ENCODE data around the gene PSMB3. TPM values are rescaled to one million over a fixed set of nuclear protein-coding genes. Genes with fewer than 3 reads are reported as not detected.
A peak's percentile ranks its signal among the peaks of the same experiment; 100 is the strongest.

Gene PSMB3
- total and polyA plus RNA-seq, 7 donors = 135 to 280 (median 198) TPM

GRCh38 chr17:38794221-38794620 is 41.7 kb downstream of the PSMB3 start:
- H3K4me3 ChIP-seq = no peak overlapping the region
- peaks cover 0 to 7% (median 3%) of the 10 kb centered on the region in 4 donors for H3K36me3 ChIP-seq
- WGBS, 2 donors = 95 to 97% methylated on average over 5 of the region's 5 CpGs
- no peaks in the 10 kb centered on the region for H3K9me3 ChIP-seq
- no peak overlapping the region for H3K27ac ChIP-seq
- H3K27me3 ChIP-seq = no peaks in the 10 kb centered on the region
- DNase-seq = no peak
- intact Hi-C loops (cut with DNase I) = no loop called here
- TF ChIP-seq POLR2AphosphoS5 (IDR thresholded peaks at IDR 0.05) (no peak), EP300 (IDR thresholded peaks at IDR 0.05) (no peak), POLR2A (IDR thresholded peaks at IDR 0.05) (no peak), CTCF (IDR thresholded peaks at IDR 0.05) (no peak)
- H3K4me1 ChIP-seq = peaks cover 0 to 35% (median 30%) of the 10 kb centered on the region in 4 donors

- TF ChIP-seq CTCF (IDR thresholded peaks at IDR 0.05) = no peak
- TF ChIP-seq POLR2AphosphoS5 (IDR thresholded peaks at IDR 0.05) = no peak
- no peak for TF ChIP-seq EP300 (IDR thresholded peaks at IDR 0.05)
- no peak for TF ChIP-seq POLR2A (IDR thresholded peaks at IDR 0.05)
- Histone ChIP-seq H3K27ac (peak overlapping the region; percentile 5 to 100 (median 78)), H3K4me1 (peaks cover 0 to 38% (median 27%) of the 10 kb centered on the region in 4 donors), H3K36me3 (peaks cover 2 to 13% (median 8%) of the 10 kb centered on the region in 4 donors), H3K27me3 (no peaks in the 10 kb centered on the region), H3K9me3 (no peaks in the 10 kb centered on the region), H3K4me3 (peak overlapping the region in 1 of 4 donors; percentile 84)
- intact Hi-C loops (cut with DNase I) = no loop called here
- DNase-seq = no peak
- WGBS, 2 donors = 75 to 76% methylated on average over 5 of the region's 5 CpGs
Measured at GRCh38 chr17:38796451-38797157, 44.1 kb downstream of the PSMB3 start.

GRCh38 chr17:38797158-38797490 is 44.6 kb downstream of the PSMB3 start:
- intact Hi-C loops (cut with DNase I) = no loop called here
- TF ChIP-seq CTCF (IDR thresholded peaks at IDR 0.05) (no peak), POLR2AphosphoS5 (IDR thresholded peaks at IDR 0.05) (no peak), EP300 (IDR thresholded peaks at IDR 0.05) (no peak), POLR2A (IDR thresholded peaks at IDR 0.05) (no peak)
- Histone ChIP-seq H3K9me3 (no peaks in the 10 kb centered on the region), H3K36me3 (peaks cover 7 to 17% (median 12%) of the 10 kb centered on the region in 4 donors), H3K4me3 (peak overlapping the region in 2 of 4 donors; percentile 84 to 96), H3K4me1 (peaks cover 0 to 38% (median 27%) of the 10 kb centered on the region in 4 donors), H3K27ac (peak overlapping the region; percentile 5 to 100 (median 78)), H3K27me3 (no peaks in the 10 kb centered on the region)
- DNase-seq = no peak
- 90 to 93% methylated on average over 5 of the region's 5 CpGs for WGBS, 2 donors

- intact Hi-C loops (cut with DNase I) = no loop called here
- Histone ChIP-seq H3K4me1 (peaks cover 0 to 38% (median 27%) of the 10 kb centered on the region in 4 donors), H3K4me3 (peak overlapping the region in 3 of 4 donors; percentile 56 to 96 (median 84)), H3K27me3 (no peaks in the 10 kb centered on the region), H3K9me3 (no peaks in the 10 kb centered on the region), H3K27ac (peak overlapping the region; percentile 99 to 100 (median 100)), H3K36me3 (peaks cover 14 to 18% (median 17%) of the 10 kb centered on the region in 4 donors)
- TF ChIP-seq POLR2AphosphoS5 (IDR thresholded peaks at IDR 0.05) (no peak), CTCF (IDR thresholded peaks at IDR 0.05) (no peak), POLR2A (IDR thresholded peaks at IDR 0.05) (no peak), EP300 (IDR thresholded peaks at IDR 0.05) (no peak)
- WGBS, 2 donors = 85 to 94% methylated on average over 6 of the region's 6 CpGs
- DNase-seq = no peak
Measured at GRCh38 chr17:38797828-38798227, 45.3 kb downstream of the PSMB3 start.
